Measurements from ENCODE around the gene TSC22D4.

GRCh38 chr7:100457033-100457432 lies 22.0 kb downstream of the TSC22D4 start:
- TF ChIP-seq, protein P1, sequence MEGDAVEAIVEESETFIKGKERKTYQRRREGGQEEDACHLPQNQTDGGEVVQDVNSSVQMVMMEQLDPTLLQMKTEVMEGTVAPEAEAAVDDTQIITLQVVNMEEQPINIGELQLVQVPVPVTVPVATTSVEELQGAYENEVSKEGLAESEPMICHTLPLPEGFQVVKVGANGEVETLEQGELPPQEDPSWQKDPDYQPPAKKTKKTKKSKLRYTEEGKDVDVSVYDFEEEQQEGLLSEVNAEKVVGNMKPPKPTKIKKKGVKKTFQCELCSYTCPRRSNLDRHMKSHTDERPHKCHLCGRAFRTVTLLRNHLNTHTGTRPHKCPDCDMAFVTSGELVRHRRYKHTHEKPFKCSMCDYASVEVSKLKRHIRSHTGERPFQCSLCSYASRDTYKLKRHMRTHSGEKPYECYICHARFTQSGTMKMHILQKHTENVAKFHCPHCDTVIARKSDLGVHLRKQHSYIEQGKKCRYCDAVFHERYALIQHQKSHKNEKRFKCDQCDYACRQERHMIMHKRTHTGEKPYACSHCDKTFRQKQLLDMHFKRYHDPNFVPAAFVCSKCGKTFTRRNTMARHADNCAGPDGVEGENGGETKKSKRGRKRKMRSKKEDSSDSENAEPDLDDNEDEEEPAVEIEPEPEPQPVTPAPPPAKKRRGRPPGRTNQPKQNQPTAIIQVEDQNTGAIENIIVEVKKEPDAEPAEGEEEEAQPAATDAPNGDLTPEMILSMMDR (conservative IDR thresholded peaks at IDR 0.05 in 1 of 2, IDR thresholded peaks at IDR 0.05 in 1 of 2; ENCODE audit: extremely low read depth in 1 of 2, insufficient read depth in 1 of 2, low read depth in 1 of 2, low read length in 2 of 2), result no peak
- no peak for TF ChIP-seq EZH2 (IDR thresholded peaks at IDR 0.05; ENCODE audit: borderline replicate concordance, low read length)

All from mammary epithelial cell (primary cell).